OCI-LY1 (cell line): ENCODE measurements around the gene ARHGAP10.

Experiments
- CTCF ChIP-seq: fragments of 200-600 bp; sonication (generic), shearing (Covaris generic); IDR thresholded peaks from 2 replicates; pipeline ENCODE4 v1.5.1; 2017; ENCODE audit warnings: mild to moderate bottlenecking, antibody characterized with exemption, low read length, moderate library complexity, mixed read lengths
- EZH2 ChIP-seq: fragments of 200-600 bp; sonication (generic), shearing (Covaris generic); IDR thresholded peaks from 2 replicates; pipeline ENCODE4 v1.8.0; 2017; ENCODE audit warnings: borderline replicate concordance, mixed run types, mild to moderate bottlenecking, antibody characterized with exemption, low read length, moderate library complexity, mixed read lengths

GRCh38 chr4:147950261-147950660 lies 218.4 kb downstream of the ARHGAP10 start:
- TF ChIP-seq CTCF = no peak
- no peak for TF ChIP-seq EZH2
